GM12874 (cell line): ENCODE data around the gene UCKL1.

Source experiments
- CTCF ChIP-seq: IDR thresholded peaks from 2 replicates; pipeline ENCODE4 v1.5.1; 2011; ENCODE audit warnings: low read depth, mild to moderate bottlenecking, control low read depth, low read length, moderate library complexity; ENCODE audit not compliant: insufficient read depth

UCKL1 gene

GRCh38 chr20:63900413-63900812 lies 55.8 kb downstream of the UCKL1 start:
- TF ChIP-seq CTCF, result no peak

- TF ChIP-seq CTCF, result no peak
Observed at GRCh38 chr20:63898882-63899558, 57.2 kb downstream of the UCKL1 start.

- no peak for TF ChIP-seq CTCF
Observed at GRCh38 chr20:63897978-63898561, 58.1 kb downstream of the UCKL1 start.

- no peak for TF ChIP-seq CTCF
Observed at GRCh38 chr20:63896264-63897105, 59.7 kb downstream of the UCKL1 start.

DNA sequence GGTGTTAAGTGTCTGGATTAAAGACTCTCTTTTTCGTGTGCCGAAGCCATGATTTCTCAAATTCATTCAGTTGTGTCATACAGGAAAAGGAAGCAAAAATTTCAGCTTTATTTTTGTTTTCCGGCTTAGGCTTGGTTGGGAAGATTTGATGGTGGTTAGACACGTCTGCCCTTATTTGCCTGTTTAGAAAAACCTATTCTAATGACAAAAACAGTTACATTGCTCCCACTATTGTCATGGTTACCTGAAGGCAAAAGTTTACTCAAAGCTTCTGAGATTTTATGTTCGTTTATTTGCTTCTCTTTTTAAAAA lies 60.3 kb downstream of the UCKL1 start:
- no peak for TF ChIP-seq CTCF

- TF ChIP-seq CTCF, result no peak
Observed at GRCh38 chr20:63895202-63895951, 60.8 kb downstream of the UCKL1 start.
